HG03457 (cell line): ENCODE results near the gene FRMD8.

Experiments used
- ATAC-seq: cut with Tn5 transposase; IDR thresholded peaks from one replicate; pipeline ENCODE4 v1.9.1; 2021; ENCODE audit warnings: moderate number of reproducible peaks; ENCODE audit not compliant: unreplicated experiment

The FRMD8 gene, protein sequence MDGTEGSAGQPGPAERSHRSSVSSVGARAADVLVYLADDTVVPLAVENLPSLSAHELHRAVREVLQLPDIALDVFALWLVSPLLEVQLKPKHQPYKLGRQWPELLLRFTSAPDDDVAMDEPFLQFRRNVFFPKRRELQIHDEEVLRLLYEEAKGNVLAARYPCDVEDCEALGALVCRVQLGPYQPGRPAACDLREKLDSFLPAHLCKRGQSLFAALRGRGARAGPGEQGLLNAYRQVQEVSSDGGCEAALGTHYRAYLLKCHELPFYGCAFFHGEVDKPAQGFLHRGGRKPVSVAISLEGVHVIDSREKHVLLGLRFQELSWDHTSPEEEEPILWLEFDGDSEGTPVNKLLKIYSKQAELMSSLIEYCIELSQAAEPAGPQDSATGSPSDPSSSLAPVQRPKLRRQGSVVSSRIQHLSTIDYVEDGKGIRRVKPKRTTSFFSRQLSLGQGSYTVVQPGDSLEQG

DNA sequence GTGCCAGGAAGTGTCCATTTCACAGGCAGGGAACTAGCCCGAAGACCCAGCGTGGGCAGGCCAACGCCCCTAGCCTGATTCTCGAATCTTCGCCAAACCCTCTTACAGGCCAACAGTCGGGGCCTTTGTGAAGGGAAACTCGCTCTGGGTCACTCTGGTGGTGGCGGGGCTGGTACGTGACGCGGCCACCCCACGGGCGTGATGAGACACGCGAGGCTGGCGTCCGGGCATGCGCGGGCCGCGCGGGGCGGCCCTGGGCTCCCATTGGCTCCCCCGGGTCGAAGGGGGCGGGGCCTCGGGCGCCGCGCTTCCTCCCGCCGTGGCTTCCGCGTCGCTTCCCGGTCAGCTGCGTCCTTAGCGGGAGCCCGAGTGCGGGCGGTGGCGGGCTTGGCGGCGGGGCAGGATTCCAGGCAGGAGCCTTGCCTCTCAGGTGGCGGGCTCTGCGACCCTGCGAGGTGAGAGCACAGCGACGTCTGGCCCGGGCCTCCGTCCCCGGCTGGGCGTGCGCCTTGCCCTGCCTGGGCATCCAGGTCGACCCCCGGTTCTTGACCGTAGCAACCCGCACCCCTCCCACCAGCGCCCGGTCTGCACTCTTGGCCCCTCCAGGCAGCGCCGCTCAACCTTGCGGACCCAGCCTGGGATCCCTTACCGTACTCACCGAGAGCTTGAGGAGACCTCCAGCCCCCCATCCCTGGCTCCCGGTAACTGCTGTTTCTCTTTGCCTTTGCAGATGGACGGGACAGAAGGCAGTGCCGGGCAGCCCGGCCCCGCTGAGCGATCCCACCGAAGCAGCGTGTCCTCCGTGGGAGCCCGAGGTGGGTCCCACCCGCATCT lies at the start of gene FRMD8:
TSS of gene FRMD8 (plus strand) at position 331 of the 834 bp plus-strand sequence. CDS start at position 731, 400 bp downstream.
- ATAC-seq, result no peak

DNA sequence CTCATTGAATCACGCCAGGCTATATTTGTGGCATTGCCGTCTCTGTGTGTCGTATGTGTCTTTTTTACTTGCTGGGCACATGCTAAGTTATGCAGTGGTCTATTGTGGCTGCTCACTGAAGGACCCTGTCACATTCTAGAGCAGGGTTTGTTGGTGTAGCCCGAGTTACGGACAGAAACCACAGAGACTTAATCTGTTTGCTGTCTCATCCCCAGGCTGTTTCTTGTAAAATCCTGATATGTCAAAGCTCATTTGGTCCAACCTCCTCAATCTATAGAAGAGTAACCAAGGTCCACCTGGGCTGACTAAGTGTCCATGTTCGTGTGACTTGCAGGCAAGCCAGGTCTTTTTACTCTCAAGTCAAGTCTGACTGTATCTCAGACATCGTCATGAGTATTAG lies 47.8 kb upstream of the FRMD8 start:
- no peak for ATAC-seq

DNA sequence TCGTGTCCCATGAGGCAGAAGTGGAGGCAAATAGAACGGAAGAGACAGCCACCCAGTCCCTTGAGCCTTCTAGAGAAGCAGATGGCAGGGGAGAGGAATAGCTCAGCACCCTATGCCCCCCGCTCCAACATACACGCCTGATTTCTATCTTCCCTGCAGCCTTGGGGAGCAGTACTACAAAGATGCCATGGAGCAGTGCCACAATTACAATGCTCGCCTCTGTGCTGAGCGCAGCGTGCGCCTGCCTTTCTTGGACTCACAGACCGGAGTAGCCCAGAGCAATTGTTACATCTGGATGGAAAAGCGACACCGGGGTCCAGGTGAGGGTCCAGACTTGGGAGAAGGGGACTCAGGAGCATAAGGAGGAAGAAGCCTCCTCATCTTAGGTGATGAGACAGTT lies 46.2 kb upstream of the FRMD8 start:
- no peak for ATAC-seq

DNA sequence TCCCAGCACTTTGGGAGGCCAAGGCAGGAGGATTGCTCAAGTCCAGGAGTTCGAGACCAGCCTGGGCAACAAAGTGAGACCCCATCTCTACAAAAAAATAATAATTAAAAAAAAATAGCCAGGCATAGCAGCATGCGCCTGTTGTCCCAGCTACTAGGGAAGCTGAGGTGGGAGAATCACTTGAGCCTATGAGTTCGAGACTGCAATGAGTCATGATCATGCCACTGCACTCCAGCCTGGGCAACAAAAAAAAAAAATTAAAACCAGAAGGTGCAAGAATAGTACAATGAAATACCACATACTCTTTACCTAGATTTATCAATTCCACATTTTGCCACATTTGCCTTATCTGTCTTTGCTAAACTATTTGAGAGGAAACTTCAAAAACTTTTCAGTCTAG lies 44.6 kb upstream of the FRMD8 start:
- ATAC-seq, result no peak

DNA sequence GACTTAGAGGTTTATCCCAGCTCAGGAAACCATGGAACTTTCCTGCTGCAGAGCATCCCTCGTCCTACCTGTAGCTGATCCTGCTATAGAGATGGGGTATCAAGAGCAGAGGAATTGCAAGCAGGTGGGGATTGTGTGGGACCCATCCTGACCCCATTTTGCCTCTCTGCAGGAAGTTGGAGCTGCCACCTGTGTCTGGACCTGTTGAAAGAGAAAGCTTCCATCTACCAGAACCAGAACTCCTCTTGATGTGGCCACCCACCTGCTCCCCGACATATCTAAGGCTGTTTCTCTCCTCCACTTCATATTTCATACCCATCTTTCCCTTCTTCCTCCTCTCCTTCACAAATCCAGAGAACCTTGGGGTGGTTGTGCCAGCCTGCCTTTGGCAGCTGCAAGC lies 34.9 kb upstream of the FRMD8 start:
- ATAC-seq, result no peak

DNA sequence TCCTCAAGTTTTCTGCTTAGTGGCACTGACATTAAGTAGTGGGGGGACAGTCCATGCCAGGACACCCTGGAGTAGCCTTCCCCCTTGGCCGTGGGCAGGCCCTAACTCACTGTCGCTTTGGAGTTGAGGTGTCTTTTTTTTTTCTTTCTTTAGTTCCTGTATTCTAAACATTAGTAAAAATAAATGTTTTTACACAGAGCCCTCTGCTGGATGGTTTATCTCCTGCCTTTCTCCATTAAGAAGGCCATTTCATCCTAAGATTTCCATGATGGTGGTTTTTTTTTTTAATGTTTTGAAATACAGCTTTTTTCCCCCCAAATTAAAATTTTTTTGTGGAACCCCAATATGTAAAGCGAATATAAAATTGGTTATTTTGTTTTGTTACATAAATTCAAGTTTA lies 33.7 kb upstream of the FRMD8 start:
- ATAC-seq, result no peak

DNA sequence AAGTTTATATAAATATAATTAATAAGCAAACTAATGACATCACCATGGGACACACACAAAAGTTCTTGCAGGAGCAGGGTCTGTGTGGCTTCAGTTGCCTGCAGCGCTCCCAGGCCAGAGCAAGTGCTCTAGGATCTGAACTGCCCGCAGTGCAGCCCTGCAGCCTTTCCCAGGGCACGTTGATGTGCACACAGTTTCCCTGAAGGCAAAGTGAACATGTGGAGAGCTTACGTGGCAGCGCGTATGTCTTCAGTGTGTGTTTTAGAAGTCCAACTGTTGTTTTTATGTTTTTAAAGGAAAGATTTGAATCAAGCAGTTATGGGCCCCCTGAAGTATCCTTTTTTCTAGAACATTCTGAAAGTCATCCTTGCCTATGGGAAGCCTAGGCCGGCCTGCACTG lies 33.1 kb upstream of the FRMD8 start:
- ATAC-seq, result no peak

DNA sequence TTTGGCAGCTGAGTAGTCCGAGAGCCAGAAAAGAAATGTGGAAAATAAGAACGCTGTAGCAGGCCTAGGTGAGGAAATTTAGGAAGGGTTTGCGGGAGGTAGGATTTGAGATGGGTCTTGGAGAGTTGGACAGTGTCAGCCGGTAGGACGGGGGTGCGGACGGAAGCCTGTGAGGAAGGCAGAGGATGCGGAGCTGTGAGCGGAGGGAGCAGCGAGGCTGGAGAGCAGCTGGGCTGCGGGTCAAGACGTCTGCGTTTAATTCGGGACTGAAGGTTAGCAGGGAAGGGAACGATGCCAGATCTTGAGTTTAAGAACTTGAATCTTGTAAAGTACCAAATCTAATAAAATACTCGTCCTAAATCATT lies 32.6 kb upstream of the FRMD8 start:
- ATAC-seq, result no peak

DNA sequence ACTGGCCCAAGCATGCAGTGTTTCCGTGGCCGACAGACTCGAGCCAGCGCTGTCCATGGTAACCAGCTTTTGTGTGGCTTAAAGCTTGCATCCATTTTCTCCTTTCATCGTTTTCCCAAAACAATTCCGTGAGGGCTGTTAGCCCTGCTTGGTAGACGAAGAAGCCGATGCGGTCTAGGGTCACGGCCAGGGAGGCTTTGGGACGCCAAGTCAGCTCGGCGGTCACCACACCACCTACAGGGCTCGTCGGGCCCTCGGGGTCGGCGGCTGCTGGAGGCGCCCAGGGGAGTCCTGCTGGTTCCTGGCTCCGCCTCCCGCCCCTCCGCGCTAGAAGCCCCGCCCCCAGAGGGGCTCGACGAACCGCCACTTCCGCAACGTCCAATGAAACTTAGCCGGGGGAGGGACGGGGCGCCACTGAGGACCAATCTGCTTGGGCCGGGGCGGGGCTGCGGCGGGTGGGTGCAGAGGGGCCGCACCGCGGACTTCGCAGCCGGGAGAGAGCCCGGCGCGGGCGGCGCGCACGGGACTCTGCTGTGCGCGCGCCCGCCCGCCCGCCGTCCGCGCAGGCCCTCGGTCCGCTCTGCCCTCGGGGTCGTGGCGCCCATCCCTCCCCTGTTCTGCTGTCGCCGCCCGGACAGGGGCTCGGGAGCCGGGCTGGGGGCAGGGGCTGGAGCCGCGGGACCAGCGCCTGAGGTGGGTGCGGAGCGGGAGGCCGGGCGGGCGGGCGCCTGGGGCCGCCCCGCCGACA lies 32.0 kb upstream of the FRMD8 start, which contains the start of gene TIGD3:
TSS of gene TIGD3 (plus strand) at position 487 of the 748 bp plus-strand sequence. CDS start 1,058 bp downstream, outside the sequence.
- peak; percentile 65 for ATAC-seq

DNA sequence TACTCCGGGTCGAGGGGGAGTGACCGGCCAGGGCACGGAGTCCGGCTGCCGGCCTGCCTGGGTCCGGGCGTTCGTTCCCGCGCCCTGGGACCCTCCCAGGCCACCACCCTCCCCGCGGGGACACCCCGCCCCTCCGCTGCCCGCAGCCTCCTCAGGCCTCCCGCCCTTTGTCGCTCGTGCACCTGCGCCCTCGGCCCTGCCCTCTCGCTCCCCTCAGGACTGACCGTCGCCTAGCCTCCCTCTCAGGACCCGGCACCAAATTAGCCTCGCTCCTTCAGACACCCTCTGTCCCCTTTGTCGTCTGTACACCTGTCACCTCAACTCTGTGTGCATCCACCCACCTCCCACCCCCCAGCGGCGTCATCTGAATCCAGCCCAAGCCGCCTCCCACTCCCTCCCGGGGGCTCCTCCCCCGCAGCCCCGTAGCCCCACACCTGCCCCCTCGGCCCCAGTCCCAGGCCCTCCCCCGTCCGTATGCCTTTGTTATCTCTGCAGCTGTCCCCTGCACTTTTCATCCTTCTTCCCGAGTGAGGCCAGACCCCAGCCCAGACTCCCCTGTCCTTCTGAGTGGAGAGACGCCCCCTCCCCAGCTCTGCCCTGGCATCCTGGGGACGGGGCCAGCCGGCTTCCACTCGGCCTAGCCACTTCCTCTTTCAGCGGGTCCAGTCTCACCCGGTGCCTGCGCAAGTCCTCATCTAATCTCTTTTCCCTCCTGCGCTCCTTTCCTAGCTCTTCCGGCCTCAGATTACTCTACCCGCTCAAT lies 31.2 kb upstream of the FRMD8 start:
- ATAC-seq, result peak; percentile 20

DNA sequence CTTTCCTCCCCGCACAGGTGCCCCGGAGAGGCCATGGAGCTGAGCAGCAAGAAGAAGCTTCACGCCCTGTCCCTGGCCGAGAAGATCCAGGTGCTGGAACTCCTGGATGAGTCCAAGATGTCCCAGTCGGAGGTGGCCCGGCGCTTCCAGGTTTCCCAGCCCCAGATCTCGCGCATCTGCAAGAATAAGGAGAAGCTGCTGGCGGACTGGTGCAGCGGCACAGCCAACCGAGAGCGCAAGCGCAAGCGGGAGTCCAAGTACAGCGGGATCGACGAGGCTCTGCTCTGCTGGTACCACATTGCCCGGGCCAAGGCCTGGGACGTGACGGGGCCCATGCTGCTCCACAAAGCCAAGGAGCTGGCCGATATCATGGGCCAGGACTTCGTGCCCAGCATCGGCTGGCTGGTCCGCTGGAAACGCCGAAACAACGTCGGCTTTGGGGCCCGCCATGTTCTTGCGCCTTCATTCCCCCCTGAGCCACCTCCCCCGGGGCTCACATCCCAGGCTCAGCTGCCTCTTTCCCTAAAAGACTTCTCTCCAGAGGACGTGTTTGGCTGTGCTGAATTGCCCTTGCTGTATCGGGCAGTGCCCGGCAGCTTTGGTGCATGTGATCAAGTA lies 30.6 kb upstream of the FRMD8 start:
- ATAC-seq, result no peak

DNA sequence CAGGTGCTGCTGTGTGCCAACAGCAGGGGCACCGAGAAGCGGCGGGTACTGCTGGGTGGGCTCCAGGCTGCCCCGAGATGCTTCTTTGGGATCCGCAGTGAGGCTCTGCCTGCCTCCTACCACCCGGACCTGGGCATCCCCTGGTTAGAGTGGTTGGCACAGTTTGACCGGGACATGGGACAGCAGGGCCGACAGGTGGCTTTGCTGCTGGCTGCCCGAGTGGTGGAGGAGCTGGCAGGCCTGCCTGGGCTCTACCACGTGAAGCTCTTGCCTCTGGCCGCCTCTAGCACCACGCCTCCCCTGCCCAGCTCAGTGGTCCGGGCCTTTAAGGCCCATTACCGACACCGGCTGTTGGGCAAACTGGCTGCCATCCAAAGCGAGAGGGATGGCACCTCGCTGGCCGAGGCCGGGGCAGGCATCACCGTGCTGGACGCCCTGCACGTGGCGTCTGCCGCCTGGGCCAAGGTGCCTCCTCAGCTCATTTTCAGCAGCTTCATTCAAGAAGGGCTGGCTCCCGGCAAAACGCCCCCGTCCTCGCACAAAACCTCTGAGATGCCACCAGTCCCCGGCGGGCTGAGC lies 30.0 kb upstream of the FRMD8 start:
- ATAC-seq, result no peak

DNA sequence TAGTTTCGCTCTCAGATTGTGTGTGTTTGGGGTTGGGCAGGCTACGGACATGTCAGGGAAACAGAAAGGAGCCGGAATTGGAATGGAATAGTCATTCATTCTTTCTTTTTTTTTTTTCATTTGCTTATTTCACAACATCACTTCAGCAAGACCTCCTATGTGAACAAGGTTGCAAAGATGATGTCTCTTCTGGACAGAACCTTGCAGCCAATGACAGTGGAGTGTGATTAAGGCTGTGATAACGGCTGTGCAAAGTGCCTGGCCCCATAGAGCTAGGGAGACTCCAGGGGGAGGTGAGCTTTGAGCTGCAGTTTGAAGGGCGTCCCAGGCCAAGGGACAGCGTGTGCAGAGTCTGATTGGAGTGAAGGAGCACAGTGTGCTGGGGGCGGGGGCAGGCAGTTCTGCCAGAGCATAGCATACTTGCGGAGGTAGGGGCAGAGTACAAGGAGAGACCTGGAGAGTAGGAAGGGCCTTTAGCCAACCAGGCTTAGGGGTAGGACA lies 28.5 kb upstream of the FRMD8 start:
- ATAC-seq, result no peak

DNA sequence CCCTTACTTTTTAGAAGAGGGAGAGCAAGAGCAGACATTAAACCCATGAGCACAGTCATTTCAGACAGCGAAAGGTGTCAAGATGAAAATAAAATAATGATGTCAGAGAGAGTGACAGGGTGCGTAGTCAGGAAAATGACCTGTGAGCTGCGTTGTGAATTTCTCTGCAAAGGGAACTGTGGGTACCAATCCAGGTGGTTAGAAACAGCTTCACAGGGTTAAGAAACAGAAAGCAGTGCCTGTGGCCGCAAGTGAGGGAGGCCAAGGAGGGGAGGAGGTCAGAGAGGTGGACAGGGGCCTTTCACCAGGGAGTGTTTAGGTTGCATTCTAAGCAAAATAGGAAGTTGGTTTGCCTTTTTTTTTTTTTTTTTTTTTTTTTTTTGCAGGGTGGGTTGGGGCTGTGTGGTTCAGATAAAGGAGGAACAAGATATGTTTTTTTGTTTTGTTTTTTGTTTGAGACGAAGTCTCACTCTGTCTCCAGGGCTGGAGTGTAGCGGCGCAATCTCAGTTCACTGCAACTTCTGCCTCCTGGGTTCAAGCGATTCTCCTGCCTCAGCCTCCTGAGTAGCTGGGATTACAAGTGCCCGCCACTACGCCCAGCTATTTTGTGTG lies 24.0 kb upstream of the FRMD8 start:
- ATAC-seq, result no peak

DNA sequence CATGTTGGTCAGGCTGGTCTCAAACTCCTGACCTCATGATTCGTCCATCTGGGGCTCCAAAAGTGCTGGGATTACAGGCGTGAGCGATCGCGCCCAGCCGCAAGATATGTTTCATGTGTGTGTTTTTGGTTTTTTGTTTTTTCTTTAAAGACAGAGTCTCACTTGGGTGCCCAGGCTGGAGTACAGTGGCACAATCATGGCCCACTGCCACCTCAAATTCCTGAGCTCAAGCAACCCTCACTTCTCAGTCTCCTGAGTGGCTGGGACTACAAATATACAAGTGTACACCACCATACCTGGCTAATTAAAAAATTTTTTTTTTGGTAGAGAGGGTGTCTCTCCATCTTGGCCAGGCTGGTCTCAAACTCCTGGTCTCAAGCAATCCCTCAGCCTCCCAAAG lies 23.5 kb upstream of the FRMD8 start:
- ATAC-seq, result no peak

DNA sequence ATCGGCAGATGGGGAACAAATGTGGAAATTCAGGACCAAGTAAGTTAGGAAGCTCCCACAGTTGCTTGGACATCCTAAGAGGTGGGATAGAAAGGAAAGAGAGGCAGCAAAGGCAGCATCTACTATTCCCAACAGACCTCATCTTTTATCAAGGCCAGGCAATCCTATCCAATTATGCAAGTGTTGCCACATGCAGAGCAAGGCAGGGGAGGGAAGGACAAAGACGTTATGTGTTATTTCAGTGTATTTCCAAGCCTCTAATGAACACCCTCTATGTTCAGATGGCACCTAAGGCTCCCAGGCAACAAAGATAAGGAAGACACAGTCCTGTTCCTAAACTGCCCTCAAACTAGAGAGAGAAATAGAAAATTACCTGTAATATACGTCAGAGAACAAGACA lies 22.7 kb upstream of the FRMD8 start:
- ATAC-seq, result no peak

DNA sequence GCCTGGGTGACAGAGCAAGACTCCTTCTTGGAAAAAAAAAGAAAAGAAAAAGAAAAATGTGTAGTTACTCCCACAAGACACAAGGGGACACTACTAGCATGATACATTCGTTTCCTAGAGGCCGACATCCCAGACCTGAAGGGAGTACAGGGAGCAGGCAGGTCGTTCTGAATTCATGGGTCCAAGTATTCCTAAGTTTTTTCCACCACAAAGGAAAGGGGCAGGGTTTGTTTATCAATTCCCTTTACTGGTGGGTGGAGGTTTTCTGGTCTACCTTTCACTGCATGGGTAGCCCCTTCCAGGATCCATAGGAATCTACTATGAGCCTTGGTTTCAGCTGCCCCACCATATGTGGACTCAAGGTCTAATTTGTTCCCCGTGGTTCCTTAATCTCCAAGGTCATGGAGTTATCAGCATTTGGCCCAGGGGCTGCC lies 20.1 kb upstream of the FRMD8 start:
- no peak for ATAC-seq

DNA sequence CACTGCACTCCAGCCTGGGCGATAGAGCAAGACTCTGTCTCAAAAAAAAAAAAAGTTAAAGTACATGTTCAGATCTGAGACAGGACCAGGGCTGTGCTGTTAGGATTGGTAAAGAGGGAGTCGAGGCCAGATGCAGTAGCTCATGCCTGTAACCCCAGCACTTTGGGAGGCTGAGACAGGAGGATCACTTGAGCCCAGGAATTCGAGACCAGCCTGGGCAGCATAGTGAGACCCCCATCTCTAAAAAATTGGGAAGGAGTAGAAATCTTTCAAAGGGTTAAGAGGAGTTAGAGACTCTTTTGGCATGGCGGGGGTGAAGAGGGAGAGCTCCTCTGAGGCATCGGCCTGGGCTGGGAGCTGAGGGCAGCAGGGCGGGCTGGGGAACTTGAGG lies 15.8 kb upstream of the FRMD8 start:
- no peak for ATAC-seq
